H1 (cell line): Measurements from ENCODE around the gene BBC3. TPM values are rescaled to one million over a fixed set of nuclear protein-coding genes. Genes with fewer than 3 reads are reported as not detected.

Experiments used
- CHD7 ChIP-seq: fragments of 300-600 bp; sonication (generic); IDR thresholded peaks from 2 replicates; pipeline ENCODE4 v1.7.1; 2012; ENCODE audit warnings: low read length, moderate library complexity, mild to moderate bottlenecking, inconsistent platforms; ENCODE audit not compliant: insufficient replicate concordance
- GTF2F1 ChIP-seq: IDR thresholded peaks from 2 replicates; pipeline ENCODE4 v1.6.1; 2012; ENCODE audit warnings: low read depth, low read length, improper control_type of control experiment, borderline replicate concordance
- KDM1A ChIP-seq: fragments of 200-600, 300-600 bp; sonication (generic); IDR thresholded peaks from 2 replicates; pipeline ENCODE4 v1.7.1; 2016; ENCODE audit warnings: mild to moderate bottlenecking, low read length, borderline replicate concordance
- RNF2 ChIP-seq: fragments of 200-900, 300-1000 bp; sonication (generic); IDR thresholded peaks from 2 replicates; pipeline ENCODE4 v1.7.1; 2016; ENCODE audit warnings: borderline replicate concordance, low read depth, mild to moderate bottlenecking, antibody characterized with exemption, low read length; ENCODE audit not compliant: poor library complexity, severe bottlenecking; ENCODE audit errors: missing control alignments
- SP1 ChIP-seq: IDR thresholded peaks from 2 replicates; pipeline ENCODE4 v1.6.1; 2011; ENCODE audit warnings: low read depth, low read length
- SUZ12 ChIP-seq: fragments of 200-600 bp; sonication (generic); IDR thresholded peaks from 2 replicates; pipeline ENCODE4 v1.6.1; 2012; ENCODE audit warnings: mild to moderate bottlenecking, inconsistent platforms, low read length, moderate library complexity, mixed read lengths
- YY1 ChIP-seq: IDR thresholded peaks from 2 replicates; pipeline ENCODE4 v1.6.1; 2011; ENCODE audit warnings: low read depth, mild to moderate bottlenecking, low read length
- polyA plus RNA-seq, 7 experiments: library from polyadenylated mRNA; depleted of rRNA in 3 of 7; stranded (reverse) in 5 of 7; unstranded in 2 of 7; fragments of >200 nt in 5 of 7; fragments of 200-250 nt in 2 of 7; gene quantifications; 1 replicate in 5 of 7; 2 replicates in 1 of 7; 4 replicates in 1 of 7; pipeline versions ENCODE4 v1.2.1 to v1.2.3, GENCODE V29; 2011 to 2013; ENCODE audit warnings: missing spikeins in 2 of 7, mixed read lengths in 2 of 7
- total RNA-seq: library from RNA; stranded (reverse); fragmentation: NEBNext Ultra II Directional; extraction: Animal tissue kit (Norgen Biotek cat#: 25700); gene quantifications from 2 replicates; pipeline ENCODE4 v1.2.1, GENCODE V29; 2021

BBC3 gene
- total and polyA plus RNA-seq, 2 of the 8 experiments (the other 6 are each of a cell fraction or from before 2014, with no cell fraction given), result 13.2 to 21.6 TPM

- TF ChIP-seq CHD7 (no peak), RNF2 (no peak), KDM1A (no peak), GTF2F1 (no peak), YY1 (no peak), SUZ12 (no peak), SP1 (no peak)
Measured at GRCh38 chr19:47267350-47267759, 36.4 kb upstream of the BBC3 start (continued).
